ENCODE results near the gene PRMT1.
A peak's percentile ranks its signal among the peaks of the same experiment; 100 is the strongest.

PRMT1 gene

DNA sequence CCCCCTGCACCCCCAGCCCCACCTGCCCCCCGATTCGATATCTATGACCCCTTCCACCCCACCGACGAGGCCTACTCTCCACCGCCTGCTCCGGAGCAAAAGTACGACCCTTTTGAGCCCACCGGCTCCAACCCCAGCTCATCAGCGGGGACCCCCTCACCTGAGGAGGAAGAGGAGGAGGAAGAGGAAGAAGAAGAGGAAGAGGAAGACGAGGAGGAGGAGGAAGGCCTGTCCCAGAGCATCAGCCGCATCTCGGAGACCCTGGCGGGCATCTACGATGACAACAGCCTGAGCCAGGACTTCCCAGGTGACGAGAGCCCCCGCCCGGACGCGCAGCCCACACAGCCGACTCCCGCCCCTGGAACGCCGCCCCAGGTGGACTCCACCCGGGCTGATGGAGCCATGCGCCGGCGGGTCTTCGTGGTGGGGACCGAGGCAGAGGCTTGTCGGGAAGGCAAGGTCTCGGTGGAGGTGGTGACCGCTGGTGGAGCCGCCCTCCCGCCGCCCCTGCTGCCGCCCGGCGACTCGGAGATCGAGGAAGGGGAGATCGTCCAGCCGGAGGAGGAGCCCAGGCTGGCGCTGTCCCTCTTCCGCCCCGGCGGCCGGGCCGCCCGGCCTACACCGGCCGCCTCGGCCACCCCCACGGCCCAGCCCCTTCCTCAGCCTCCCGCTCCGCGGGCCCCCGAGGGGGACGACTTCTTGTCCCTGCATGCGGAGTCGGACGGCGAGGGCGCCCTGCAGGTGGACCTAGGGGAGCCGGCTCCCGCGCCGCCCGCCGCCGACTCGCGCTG, 25.8 kb upstream of the PRMT1 start:
- no peak for DNase-seq (ENCODE audit: low read depth)

DNA sequence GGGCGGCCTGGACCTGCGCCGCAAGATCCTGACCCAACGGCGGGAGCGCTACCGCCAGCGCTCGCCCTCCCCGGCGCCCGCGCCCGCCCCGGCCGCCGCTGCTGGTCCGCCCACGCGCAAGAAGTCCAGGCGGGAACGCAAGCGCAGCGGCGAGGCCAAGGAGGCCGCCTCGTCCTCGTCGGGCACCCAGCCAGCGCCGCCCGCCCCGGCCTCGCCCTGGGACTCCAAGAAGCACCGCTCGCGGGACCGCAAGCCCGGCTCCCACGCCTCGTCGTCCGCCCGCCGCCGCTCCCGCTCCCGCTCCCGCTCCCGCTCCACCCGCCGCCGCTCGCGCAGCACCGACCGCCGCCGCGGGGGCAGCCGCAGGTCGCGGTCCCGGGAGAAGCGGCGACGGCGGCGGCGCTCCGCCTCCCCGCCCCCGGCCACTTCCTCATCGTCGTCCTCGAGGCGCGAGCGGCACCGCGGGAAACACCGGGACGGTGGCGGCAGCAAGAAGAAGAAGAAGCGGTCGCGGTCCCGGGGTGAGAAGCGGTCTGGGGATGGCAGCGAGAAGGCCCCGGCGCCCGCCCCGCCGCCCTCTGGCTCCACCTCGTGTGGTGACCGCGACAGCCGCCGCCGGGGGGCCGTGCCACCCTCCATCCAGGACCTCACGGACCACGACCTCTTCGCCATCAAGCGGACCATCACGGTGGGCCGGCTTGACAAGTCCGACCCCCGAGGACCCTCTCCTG, 25.1 kb upstream of the PRMT1 start:
- DNase-seq (ENCODE audit: low read depth): no peak

GRCh38 chr19:49652551-49653465, 24.3 kb upstream of the PRMT1 start:
- DNase-seq (ENCODE audit: low read depth): no peak

GRCh38 chr19:49653466-49653806, 23.6 kb upstream of the PRMT1 start:
- no peak for DNase-seq (ENCODE audit: low read depth)

DNA sequence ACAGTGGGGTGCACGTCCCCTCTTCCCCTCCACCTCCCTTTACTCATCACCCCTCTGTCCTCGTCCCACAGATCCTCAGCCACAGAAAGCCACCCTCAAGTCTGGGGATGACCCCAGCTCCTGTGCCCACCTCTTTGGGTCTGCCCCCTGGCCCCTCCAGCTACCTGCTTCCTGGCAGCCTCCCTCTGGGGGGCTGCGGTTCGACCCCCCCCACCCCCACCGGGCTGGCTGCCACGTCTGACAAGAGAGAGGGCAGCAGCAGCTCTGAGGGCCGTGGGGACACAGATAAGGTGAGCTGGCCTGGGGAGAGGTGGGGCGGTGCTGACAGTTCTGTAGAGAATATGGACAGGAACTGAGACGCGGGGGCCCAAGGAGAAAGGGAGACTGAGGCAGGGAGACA, 22.5 kb upstream of the PRMT1 start:
- no peak for DNase-seq (ENCODE audit: low read depth)

DNA sequence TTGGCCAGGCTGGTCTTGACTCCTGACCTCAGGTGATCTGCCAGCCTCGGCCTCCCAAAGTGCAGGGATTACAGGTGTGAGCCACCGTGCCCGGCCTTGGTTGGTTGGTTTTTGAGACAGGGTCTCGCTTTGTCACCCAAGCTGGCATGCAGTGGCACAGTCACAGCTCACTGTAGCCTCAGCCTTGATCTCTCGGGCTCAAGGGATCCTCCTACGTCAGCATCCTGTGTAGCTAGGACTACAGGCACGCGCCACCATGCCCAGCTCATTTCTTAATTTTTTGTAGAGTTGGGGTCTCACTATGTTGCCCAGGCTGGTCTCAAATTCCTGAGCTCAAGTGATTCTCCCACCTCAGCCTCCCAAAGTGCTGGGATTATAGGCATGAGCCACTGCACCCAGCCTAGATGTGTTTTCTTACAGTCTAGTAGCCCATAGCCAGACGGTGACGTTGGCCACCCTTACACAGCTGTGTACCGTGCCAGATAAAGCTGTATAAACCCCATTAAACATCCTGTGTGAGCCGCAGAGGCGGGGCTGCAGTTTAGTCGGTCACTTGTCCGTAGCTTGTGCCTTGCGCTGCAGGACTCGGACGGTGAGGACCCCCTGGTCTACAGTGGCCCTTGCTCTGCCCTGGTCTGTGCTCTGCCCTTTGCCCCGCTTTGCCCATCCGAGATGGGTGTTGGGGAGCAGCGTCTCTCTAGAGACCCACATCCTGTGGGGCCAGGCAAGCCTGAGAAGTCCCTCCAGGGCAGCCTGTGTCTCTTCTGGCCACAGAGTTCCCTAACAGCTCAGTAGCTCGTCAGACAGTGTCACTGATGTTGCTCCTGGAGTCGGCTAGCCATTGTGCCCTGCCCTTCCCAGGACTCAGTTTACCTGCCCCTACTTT, 21.3 kb upstream of the PRMT1 start:
- DNase-seq (ENCODE audit: low read depth): no peak

- no peak for DNase-seq (ENCODE audit: low read depth)
These were observed 20.5 kb upstream of the PRMT1 start for GRCh38 chr19:49656456-49657109.

DNA sequence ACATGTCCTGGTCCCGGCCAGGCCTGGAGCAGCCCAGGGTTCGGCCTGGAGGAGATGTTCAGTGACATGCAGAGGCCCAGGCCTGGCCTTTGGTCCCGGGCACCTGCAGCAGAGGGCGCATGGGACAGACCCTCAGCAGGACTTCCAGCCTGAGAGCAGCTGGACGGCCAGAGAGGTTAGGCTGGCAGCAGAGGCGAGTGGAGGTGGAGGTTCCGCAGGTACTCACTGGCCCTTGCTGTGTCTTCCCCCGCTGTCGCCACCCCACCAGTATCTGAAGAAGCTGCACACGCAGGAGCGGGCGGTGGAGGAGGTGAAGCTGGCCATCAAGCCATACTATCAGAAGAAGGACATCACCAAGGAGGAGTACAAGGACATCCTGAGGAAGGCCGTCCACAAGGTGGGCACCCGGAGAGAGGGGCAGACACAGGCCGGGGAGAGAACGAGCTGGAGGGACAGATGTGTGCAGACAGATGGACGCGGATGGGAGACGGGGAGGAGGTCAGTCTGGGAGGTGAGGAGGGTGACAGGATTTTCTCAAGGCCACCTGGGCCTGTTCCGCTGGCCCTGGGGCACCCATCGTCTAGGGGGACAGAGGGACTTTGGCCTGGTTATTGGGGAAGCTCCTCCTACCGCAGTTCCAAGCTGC, 19.5 kb upstream of the PRMT1 start:
- DNase-seq (ENCODE audit: low read depth): no peak

DNA sequence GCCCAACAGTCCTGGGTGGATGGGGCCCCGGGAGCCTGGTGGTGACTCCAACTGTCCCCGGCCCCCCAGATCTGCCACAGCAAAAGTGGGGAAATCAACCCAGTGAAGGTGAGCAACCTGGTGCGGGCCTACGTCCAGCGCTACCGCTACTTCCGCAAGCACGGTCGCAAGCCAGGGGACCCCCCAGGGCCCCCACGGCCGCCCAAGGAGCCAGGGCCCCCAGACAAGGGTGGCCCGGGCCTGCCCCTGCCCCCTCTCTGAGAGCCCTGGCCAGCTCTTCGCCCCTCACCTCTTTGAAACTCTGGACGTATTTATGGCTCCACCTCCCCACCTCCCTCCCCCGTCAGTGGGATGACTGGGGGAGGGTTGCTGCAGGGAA, 18.9 kb upstream of the PRMT1 start:
- no peak for DNase-seq (ENCODE audit: low read depth)

DNA sequence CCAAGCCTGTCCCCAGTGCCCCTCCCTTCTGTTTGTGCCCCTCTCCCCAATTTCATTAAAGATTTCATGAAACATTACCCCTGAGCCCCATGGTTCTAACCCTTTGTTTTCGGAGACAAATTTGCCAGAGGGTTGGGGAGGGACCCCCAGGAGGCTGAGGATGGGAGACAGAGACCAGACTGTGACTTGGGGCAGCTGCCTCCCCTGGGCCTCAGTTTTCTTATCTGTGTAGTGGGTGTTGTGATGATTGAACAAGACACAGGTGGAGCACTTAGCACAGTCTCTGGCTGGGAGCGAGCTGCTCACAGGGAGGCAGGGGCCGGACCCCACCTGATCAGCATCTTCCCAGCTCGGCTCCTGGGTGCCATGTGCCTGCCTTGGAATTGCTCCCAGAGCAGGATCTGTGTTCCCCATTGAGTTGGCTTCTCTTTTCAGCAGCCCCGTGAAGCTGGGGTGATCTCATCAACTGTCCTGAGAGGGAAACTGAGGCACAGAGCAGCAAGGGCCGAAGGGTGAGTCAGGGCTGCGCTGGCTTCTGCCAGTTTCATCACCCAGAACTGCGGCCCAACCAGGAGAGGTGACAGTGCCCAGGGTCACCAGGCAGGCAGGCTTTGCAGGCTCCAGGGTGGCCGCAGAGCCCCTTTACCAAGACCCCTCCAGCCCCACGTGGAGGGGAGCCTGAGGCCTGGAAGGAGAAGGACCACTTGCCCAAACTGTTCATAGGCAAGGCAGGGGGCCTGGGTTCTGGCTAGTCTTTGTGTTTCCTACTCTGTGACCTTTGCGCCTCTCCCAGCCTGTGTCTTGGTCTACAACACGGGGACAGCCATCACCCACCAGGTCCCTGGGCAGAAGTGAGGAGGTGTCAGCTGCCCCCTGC, 18.3 kb upstream of the PRMT1 start:
- DNase-seq (ENCODE audit: low read depth): no peak

GRCh38 chr19:49660338-49660961, 16.6 kb upstream of the PRMT1 start:
- no peak for DNase-seq (ENCODE audit: low read depth)

GRCh38 chr19:49662011-49662410, 15.1 kb upstream of the PRMT1 start:
- DNase-seq (ENCODE audit: low read depth): no peak

DNA sequence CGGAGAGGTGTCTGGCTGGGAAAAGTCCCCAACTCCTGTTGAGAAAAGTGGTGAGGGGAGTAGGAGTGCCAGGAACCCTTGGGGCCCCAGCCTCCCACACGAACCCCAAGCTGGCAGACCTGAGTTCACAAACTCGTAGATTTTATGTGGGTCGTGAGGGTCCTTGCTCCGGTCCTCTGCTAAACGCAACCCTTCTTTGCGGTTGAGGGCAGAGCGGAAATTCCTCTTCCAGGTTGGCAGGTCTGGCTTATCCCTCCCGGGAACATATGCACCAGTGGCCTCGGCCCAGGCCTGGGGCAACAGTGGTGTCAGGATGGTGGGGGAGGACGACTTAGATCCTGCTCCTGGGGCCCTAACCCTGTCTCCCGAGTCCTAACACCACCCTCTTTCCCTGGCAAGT, 13.8 kb upstream of the PRMT1 start:
- DNase-seq (ENCODE audit: low read depth): no peak

DNA sequence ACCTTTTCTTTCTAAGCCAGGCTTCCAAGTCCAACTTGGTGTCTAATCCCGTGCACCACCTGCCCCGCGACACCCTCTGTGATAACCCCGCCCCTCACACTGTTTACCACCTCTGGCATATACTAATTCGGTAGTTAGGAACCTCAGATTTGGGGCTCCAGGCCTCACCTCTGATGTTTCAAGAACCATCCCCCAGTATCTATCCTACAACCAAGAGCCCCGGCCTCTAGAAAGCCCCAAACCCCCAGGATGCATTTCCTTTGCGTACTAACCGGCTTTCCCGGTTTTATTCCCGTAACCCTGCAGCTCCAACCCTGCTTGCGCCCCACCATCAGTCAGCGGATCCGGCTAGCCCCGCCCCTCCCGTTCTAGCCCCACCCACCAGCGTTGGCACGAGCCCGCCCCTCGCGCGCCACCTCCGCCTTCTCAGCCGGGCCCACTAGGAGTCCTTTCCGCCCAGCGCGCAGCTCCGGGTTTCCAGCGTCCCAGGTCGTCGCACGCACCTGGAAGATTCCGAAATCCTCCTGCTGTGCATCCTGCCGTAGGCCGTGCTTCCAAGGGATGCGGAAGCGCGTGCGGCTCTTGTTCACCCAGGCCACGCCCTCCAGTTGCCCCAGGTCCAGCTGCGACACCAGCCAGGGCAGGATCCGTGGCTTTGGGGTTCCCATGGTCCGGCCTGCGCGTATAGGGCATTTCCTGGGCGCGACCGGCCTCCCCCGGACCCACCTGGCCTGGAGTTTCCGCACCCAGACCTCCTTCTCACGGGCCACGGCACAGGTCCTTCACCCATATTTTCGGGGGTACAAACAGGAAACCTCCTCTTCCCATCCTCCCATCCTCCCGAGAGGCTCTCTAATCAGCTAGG, 12.7 kb upstream of the PRMT1 start:
- peak; percentile 86 for DNase-seq (ENCODE audit: low read depth)

- no peak for DNase-seq (ENCODE audit: low read depth)
These were observed 12.1 kb upstream of the PRMT1 start for GRCh38 chr19:49665036-49665350.

DNA sequence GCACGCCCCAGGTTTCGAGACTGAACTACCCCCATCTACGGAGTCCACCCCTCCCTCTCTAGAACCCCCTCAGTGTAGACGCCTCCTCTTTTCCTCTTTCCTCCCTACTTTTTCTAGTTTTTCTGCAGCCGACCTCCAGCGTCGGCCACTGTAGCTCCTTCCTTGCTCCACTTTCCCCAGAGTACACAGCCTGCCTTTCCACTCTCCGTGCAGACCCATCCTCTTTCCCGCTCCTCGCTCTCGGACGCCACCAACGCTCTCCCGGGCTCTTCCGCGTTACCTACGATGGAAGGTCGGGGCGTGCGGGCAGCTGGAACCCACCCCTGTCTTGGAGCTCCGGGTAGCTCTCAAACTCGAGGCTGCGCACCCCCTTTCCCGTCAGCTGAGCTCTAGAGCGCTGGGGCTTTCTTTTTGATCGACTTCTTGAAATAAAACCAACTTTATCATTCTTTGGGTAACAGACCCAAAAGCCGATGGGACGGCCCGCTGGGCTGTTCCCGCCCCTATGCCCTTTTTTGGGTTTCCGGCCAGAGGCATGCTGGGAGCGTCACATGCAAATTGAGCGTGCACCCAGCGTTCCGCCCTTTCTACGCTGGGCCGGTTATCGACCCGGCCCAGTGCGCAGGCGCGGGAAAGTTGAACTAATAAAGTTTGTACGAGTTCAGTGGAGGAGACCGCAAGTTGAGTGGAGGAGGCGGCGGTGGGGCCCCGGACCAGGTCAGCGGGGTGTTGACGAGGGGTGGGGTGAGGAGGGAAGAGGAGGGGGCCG, 11.5 kb upstream of the PRMT1 start, which contains the start of the genes BCL2L12 and IRF3:
TSS of gene BCL2L12 (plus strand) at position 583 of the 769 bp plus-strand sequence. CDS start 760 bp downstream, outside the sequence.
TSS of gene IRF3 (minus strand) at position 507 of the 769 bp plus-strand sequence. CDS start 1,019 bp downstream, outside the sequence.
- DNase-seq (ENCODE audit: low read depth): peak; percentile 96

DNA sequence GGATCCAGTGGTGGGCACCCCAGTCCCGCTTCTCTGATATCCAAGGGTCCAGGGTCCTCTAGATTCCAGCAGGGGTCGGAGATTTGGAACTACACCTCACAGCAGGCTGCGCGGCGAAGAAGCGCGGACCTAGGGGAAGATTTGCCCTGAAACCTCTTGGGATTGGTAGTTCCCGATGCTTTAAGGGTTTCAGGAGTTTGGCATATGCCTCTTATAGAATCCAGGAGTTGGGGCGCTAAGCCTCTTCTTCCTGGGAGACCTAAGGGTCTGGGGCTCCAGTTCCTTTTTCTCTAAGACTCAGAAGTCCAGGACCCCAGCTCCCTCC, 11.0 kb upstream of the PRMT1 start:
- no peak for DNase-seq (ENCODE audit: low read depth)

Data from ELR (cell line).